SK-N-SH (cell line): ENCODE data around the gene EFCAB8. TPM values are rescaled to one million over a fixed set of nuclear protein-coding genes. Genes with fewer than 3 reads are reported as not detected.

ENCODE experiments used
- CTCF ChIA-PET: fragments of 300-600, 350-600 bp; formaldehyde crosslinking; extraction: SDS; loops from one replicate; lab custom pipeline; 2021; lab: Yijun Ruan, JAX
- POLR2A ChIA-PET: fragments of 350-600 bp; sonication (Branson Sonifier 250); formaldehyde crosslinking; extraction: SDS; loops from one replicate; lab custom pipeline; 2020; ENCODE audit warnings: antibody characterized with exemption, inconsistent platforms; lab: Yijun Ruan, JAX
- DNase-seq: peaks from one replicate; pipeline ENCODE4 v3.0.0; 2012
- H2AFZ ChIP-seq: fragments of 200-600 bp; sonication (generic); 2 replicates; pipeline ENCODE4 v1.8.1; 2016; ENCODE audit warnings: antibody characterized with exemption, mild to moderate bottlenecking, low read depth
- H3F3A ChIP-seq: fragments of 200-600 bp; sonication (generic); replicated peaks from 2 replicates; pipeline ENCODE3; 2016; ENCODE audit warnings: antibody characterized with exemption, mild to moderate bottlenecking; ENCODE audit not compliant: insufficient read depth
- H3K27ac ChIP-seq, 2 experiments: fragments of 200-500 bp in 1 of 2; fragments of 200-600 bp in 1 of 2; sonication (Bioruptor generic) in 1 of 2; sonication (generic), shearing (Covaris generic) in 1 of 2; 2 replicates each; pipeline versions ENCODE4 v1.5.1 to v1.6.1; 2014 to 2016; ENCODE audit warnings: low read depth in 2 of 2, inconsistent platforms in 1 of 2, low read length in 1 of 2, mild to moderate bottlenecking in 1 of 2, mixed read lengths in 1 of 2
- H3K27me3 ChIP-seq: fragments of 200-600 bp; sonication (generic), shearing (Covaris generic); 2 replicates; pipeline ENCODE4 v1.6.1; 2016; ENCODE audit warnings: mixed run types; ENCODE audit not compliant: insufficient read depth
- H3K36me3 ChIP-seq, 2 experiments: fragments of 200-500 bp in 1 of 2; fragments of 200-600 bp in 1 of 2; sonication (Bioruptor generic) in 1 of 2; sonication (generic) in 1 of 2; replicated peaks in 1 of 2; 2 replicates each; pipeline versions ENCODE3 to v1.5.1; 2014 to 2016; ENCODE audit warnings: low read length in 1 of 2, mild to moderate bottlenecking in 1 of 2; ENCODE audit not compliant: insufficient read depth in 2 of 2, control insufficient read depth in 1 of 2
- H3K4me1 ChIP-seq, 2 experiments: fragments of 200-500 bp in 1 of 2; fragments of 200-600 bp in 1 of 2; sonication (Bioruptor generic) in 1 of 2; sonication (generic), shearing (Covaris generic) in 1 of 2; 2 replicates each; pipeline versions ENCODE4 v1.5.1 to v1.6.1; 2014 to 2016; ENCODE audit warnings: low read depth in 1 of 2, low read length in 1 of 2, mixed run types in 1 of 2; ENCODE audit not compliant: insufficient read depth in 2 of 2, control insufficient read depth in 1 of 2
- H3K4me2 ChIP-seq: fragments of 200-600 bp; sonication (generic), shearing (Covaris generic); 2 replicates; pipeline ENCODE4 v1.6.1; 2017; ENCODE audit warnings: mixed run types
- H3K4me3 ChIP-seq, 2 experiments: fragments of 200-500 bp in 1 of 2; fragments of 200-600 bp in 1 of 2; sonication (Bioruptor generic) in 1 of 2; sonication (generic), shearing (Covaris generic) in 1 of 2; 2 replicates each; pipeline versions ENCODE4 v1.5.1 to v1.8.1; 2014 to 2016; ENCODE audit warnings: low read depth in 2 of 2, inconsistent platforms in 1 of 2, low read length in 1 of 2, mild to moderate bottlenecking in 1 of 2, mixed read lengths in 1 of 2, moderate library complexity in 1 of 2
- H3K79me2 ChIP-seq: fragments of 200-600 bp; sonication (generic); 2 replicates; pipeline ENCODE4 v1.8.1; 2017; ENCODE audit warnings: mild to moderate bottlenecking; ENCODE audit not compliant: insufficient read depth
- H3K9ac ChIP-seq: fragments of 200-600 bp; sonication (generic); 2 replicates; pipeline ENCODE4 v1.6.1; 2017; ENCODE audit warnings: mixed run types
- H3K9me2 ChIP-seq: fragments of 200-600 bp; sonication (generic); 2 replicates; pipeline ENCODE4 v1.6.1; 2017; ENCODE audit warnings: mixed run types
- H3K9me3 ChIP-seq: fragments of 200-600 bp; sonication (generic); 2 replicates; pipeline ENCODE4 v1.6.1; 2017; ENCODE audit warnings: mixed run types, mild to moderate bottlenecking, moderate library complexity
- H4K20me1 ChIP-seq: fragments of 200-600 bp; sonication (generic); 2 replicates; pipeline ENCODE4 v1.6.1; 2017; ENCODE audit warnings: mild to moderate bottlenecking, mixed run types; ENCODE audit not compliant: insufficient read depth
- EP300 ChIP-seq, 2 experiments: IDR thresholded peaks; 2 replicates each; pipeline versions ENCODE4 v1.4.0 to v1.6.1; 2012; ENCODE audit warnings: borderline replicate concordance in 1 of 2, low read depth in 1 of 2, low read length in 1 of 2
- EZH2phosphoT487 ChIP-seq: fragments of 200-600 bp; sonication (generic); IDR thresholded peaks from 2 replicates; pipeline ENCODE4 v1.6.1; 2017; ENCODE audit warnings: low read depth, mixed run types, mild to moderate bottlenecking, antibody characterized with exemption, moderate library complexity, borderline replicate concordance
- FOSL2 ChIP-seq: IDR thresholded peaks from 2 replicates; pipeline ENCODE4 v1.4.0; 2012; ENCODE audit warnings: low read depth, mild to moderate bottlenecking, moderate library complexity, borderline replicate concordance
- FOXJ3 ChIP-seq: sonication (generic); formaldehyde crosslinking; IDR thresholded peaks from 2 replicates; pipeline ENCODE4 v1.5.1; 2020; ENCODE audit warnings: mild to moderate bottlenecking, missing genetic modification reagents
- IRF3 ChIP-seq: fragments of 150-350 bp; IDR thresholded peaks from 2 replicates; pipeline ENCODE4 v1.6.1; 2016; ENCODE audit warnings: mild to moderate bottlenecking, low read depth, low read length
- MEF2A ChIP-seq: IDR thresholded peaks from 2 replicates; pipeline ENCODE4 v1.4.0; 2012; ENCODE audit warnings: low read depth, borderline replicate concordance
- RAD21 ChIP-seq: IDR thresholded peaks from 2 replicates; pipeline ENCODE4 v1.6.1; 2012; ENCODE audit warnings: mild to moderate bottlenecking, low read length
- RCOR1 ChIP-seq: fragments of 150-350 bp; IDR thresholded peaks from 2 replicates; pipeline ENCODE4 v1.6.1; 2017; ENCODE audit warnings: antibody characterized with exemption, low read length
- REST ChIP-seq: IDR thresholded peaks from 2 replicates; pipeline ENCODE4 v1.6.1; 2012; ENCODE audit warnings: mild to moderate bottlenecking, low read depth, low read length, moderate library complexity
- RFX5 ChIP-seq: IDR thresholded peaks from 2 replicates; pipeline ENCODE4 v1.6.1; 2012; ENCODE audit warnings: mild to moderate bottlenecking, improper control_type of control experiment, low read length
- RXRA ChIP-seq: IDR thresholded peaks from 2 replicates; pipeline ENCODE4 v1.4.0; 2012; ENCODE audit warnings: low read depth, mild to moderate bottlenecking, borderline replicate concordance
- SIN3A ChIP-seq: IDR thresholded peaks from 2 replicates; pipeline ENCODE4 v1.6.1; 2012; ENCODE audit warnings: low read depth, mild to moderate bottlenecking, low read length, moderate library complexity, borderline replicate concordance
- SMC3 ChIP-seq: IDR thresholded peaks from 2 replicates; pipeline ENCODE4 v1.6.1; 2012; ENCODE audit warnings: low read depth, low read length, improper control_type of control experiment
- TEAD4 ChIP-seq: IDR thresholded peaks from 2 replicates; pipeline ENCODE4 v1.4.0; 2012; ENCODE audit warnings: mild to moderate bottlenecking, borderline replicate concordance; ENCODE audit not compliant: insufficient read depth
- USF2 ChIP-seq: fragments of 150-350 bp; IDR thresholded peaks from 2 replicates; pipeline ENCODE4 v1.6.1; 2017; ENCODE audit warnings: antibody characterized with exemption, low read length, low read depth, borderline replicate concordance
- WGBS: methylation state at CpG from one replicate; pipeline ENCODE4 v1.1.6; 2017; ENCODE audit warnings: low lambda C conversion rate; 5-methylcytosine and 5-hydroxymethylcytosine counted together
- polyA plus RNA-seq, 3 experiments: library from polyadenylated mRNA; depleted of rRNA; stranded (reverse); fragments of >200 nt; gene quantifications; 2 replicates each; pipeline ENCODE4 v1.2.3, GENCODE V29; 2012
- TF ChIP-seq, protein P1 (sequence below): IDR thresholded peaks from 2 replicates; pipeline ENCODE4 v1.4.0; 2012; ENCODE audit warnings: low read depth, borderline replicate concordance
- TF ChIP-seq, protein P2 (sequence below): IDR thresholded peaks from 2 replicates; pipeline ENCODE4 v1.4.0; 2012; ENCODE audit warnings: low read depth

The EFCAB8 gene
- polyA plus RNA-seq, 1 of the 3 experiments (the other 2 are of a cell fraction), result not detected

DNA sequence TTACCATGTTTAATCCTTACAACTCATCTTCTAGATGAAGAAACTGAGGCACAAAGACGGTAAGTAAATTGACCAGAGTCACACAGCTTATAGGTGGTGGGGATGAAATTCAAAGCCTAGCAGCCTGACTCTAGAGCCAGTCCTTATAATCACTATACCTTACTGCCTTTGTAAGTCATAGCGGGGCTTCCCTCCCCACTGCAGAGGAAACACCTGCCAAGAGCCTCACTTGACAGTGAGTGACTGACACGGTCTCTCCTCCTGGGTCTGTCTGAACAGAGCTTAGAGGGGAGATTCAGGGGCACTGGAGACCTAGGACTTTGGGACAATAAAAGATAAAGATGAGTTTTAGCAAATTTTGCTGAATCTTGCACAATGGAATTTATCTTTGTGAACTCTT lies 132.7 kb downstream of the EFCAB8 start (continued):
- no peak for TF ChIP-seq REST
- TF ChIP-seq, protein P1, sequence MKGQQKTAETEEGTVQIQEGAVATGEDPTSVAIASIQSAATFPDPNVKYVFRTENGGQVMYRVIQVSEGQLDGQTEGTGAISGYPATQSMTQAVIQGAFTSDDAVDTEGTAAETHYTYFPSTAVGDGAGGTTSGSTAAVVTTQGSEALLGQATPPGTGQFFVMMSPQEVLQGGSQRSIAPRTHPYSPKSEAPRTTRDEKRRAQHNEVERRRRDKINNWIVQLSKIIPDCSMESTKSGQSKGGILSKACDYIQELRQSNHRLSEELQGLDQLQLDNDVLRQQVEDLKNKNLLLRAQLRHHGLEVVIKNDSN, result no peak
- TF ChIP-seq FOXJ3 (CRISPR knock-in tag), result no peak
- TF ChIP-seq SIN3A, result no peak

DNA sequence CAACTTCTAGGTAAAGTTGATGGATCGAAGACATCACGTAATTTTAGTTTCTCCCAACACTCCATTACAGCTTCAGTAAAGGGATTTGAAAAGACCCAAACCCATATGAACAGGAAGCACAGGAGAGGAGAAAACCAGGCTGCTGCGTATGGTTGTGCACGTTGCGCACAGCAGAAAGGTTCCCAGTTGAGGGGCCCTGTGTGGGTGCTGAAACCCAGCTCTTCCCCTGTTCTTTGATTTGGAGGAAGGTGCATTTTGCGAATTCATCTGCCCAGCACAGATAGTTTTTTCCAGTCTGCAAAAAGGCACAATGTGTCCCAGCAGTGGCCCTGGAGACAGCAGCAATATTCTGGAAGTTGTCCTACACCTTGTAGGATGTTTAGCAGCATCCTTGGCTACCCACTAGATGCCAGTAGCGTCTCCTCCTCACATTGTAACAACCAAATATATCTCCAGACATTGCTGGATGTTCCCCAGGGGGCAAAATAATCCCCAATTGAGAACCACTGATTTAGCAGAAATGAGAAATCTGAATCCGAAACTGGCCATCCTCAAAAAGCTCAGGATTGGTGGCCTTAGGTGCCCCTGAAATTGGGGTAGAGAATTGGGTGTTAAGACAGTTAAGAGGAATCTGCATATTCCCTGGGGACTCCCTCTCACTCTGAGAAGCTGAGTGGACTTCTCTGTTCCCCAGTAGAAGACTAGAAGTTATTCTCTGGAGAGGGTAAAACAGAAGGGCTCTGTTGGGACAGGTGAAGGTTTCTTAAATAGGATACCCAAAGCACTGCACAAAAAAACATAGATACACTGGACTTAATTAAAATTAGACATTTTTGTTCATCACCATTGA lies 133.3 kb downstream of the EFCAB8 start:
- POLR2A ChIA-PET, result no interaction called here
- Histone ChIP-seq H3K36me3 (no peaks in the 10 kb centered on the region), H3K27ac (no peak overlapping the region), H3K79me2 (no peaks in the 10 kb centered on the region), H4K20me1 (no peaks in the 10 kb centered on the region), H3K27me3 (no peaks in the 10 kb centered on the region; the same call in 1 of the 2 replicates), H3F3A (no peaks in the 10 kb centered on the region), H3K4me2 (no peak overlapping the region), H2AFZ (no peak overlapping the region), H3K9me2 (no peaks in the 10 kb centered on the region), H3K9me3 (no peaks in the 10 kb centered on the region), H3K4me3 (no peak overlapping the region), H3K9ac (no peak overlapping the region), H3K4me1 (no peaks in the 10 kb centered on the region)
- no peak for DNase-seq
- CTCF ChIA-PET, result no interaction called here
- WGBS, result 39% methylated on average over 8 of the region's 8 CpGs
- TF ChIP-seq, protein P2, sequence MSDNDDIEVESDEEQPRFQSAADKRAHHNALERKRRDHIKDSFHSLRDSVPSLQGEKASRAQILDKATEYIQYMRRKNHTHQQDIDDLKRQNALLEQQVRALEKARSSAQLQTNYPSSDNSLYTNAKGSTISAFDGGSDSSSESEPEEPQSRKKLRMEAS, result no peak
- TF ChIP-seq USF2 (no peak), RXRA (no peak), EZH2phosphoT487 (no peak), REST (no peak), MEF2A (no peak), FOSL2 (no peak), RCOR1 (no peak), SMC3 (no peak), RFX5 (no peak), EP300 (IDR thresholded peaks at IDR 0.05; ENCODE audit: borderline replicate concordance in 1 of 2, low read depth in 1 of 2, low read length in 1 of 2) (no peak), RAD21 (no peak), TEAD4 (no peak), IRF3 (no peak)
- TF ChIP-seq, protein P1, result no peak
